A673 (cell line): ENCODE measurements around the gene OXSR1. TPM values are rescaled to one million over a fixed set of nuclear protein-coding genes. Genes with fewer than 3 reads are reported as not detected.
"Not testable (repeated sequence)": the region's sequence is repeated elsewhere in the genome, so short reads cannot be mapped to it uniquely, and the experiment has no call there.

Experiments used
- BruUV-seq: library from RNA; stranded (reverse); fragments of 400-500 nt; replicated peaks from 2 replicates; lab custom pipeline; 2021; lab: Mats Ljungman, UMichigan
- CTCF ChIA-PET: fragments of 300-600 bp; sonication (Branson Sonifier 250); formaldehyde crosslinking; loops from one replicate; lab custom pipeline; 2022; ENCODE audit warnings: antibody characterized with exemption; lab: Charles Lee
- POLR2A ChIA-PET: fragments of 300-600 bp; sonication (Branson Sonifier 250); formaldehyde crosslinking; loops from one replicate; lab custom pipeline; 2022; ENCODE audit warnings: antibody characterized with exemption; ENCODE audit not compliant: low non-redundant PET; lab: Charles Lee
- DNase-seq: peaks from one replicate; pipeline ENCODE4 v3.0.0-alpha.2; 2015; ENCODE audit warnings: low spot score
- H3K27ac ChIP-seq: fragments of 200-600 bp; sonication (generic); 2 replicates; pipeline ENCODE4 v1.5.1; 2016; ENCODE audit warnings: mixed run types, low read depth, mild to moderate bottlenecking, mixed read lengths, antibody characterized with exemption, low read length; ENCODE audit not compliant: poor library complexity, severe bottlenecking
- H3K27me3 ChIP-seq: fragments of 200-600 bp; sonication (generic); replicated peaks from 2 replicates; pipeline ENCODE4 v1.6.1; 2017; ENCODE audit warnings: mixed run types, low read depth, mild to moderate bottlenecking, mixed read lengths, antibody characterized with exemption, low read length; ENCODE audit not compliant: insufficient read depth, poor library complexity
- H3K36me3 ChIP-seq: fragments of 200-600 bp; sonication (generic); 2 replicates; pipeline ENCODE4 v1.6.1; 2016; ENCODE audit warnings: mixed run types, mild to moderate bottlenecking, mixed read lengths, antibody characterized with exemption, low read length; ENCODE audit not compliant: insufficient read depth, poor library complexity, severe bottlenecking
- H3K4me1 ChIP-seq: fragments of 200-600 bp; sonication (generic); 2 replicates; pipeline ENCODE4 v1.6.1; 2017; ENCODE audit warnings: mixed run types, mild to moderate bottlenecking, mixed read lengths, antibody characterized with exemption, low read length; ENCODE audit not compliant: insufficient read depth, poor library complexity, severe bottlenecking
- H3K4me3 ChIP-seq: fragments of 200-600 bp; sonication (generic); 2 replicates; pipeline ENCODE4 v1.5.1; 2016; ENCODE audit warnings: low read depth, mixed run types, mild to moderate bottlenecking, mixed read lengths, low read length; ENCODE audit not compliant: poor library complexity, severe bottlenecking
- H3K9me3 ChIP-seq: fragments of 200-600 bp; sonication (generic); 2 replicates; pipeline ENCODE4 v1.6.1; 2016; ENCODE audit warnings: mixed run types, low read depth, mild to moderate bottlenecking, mixed read lengths, antibody characterized with exemption, low read length; ENCODE audit not compliant: poor library complexity, severe bottlenecking
- CTCF ChIP-seq: fragments of 300-800, 200-600 bp; sonication (generic); conservative IDR thresholded peaks from 2 replicates; pipeline ENCODE4 v1.5.1; 2017; ENCODE audit warnings: low read depth, mild to moderate bottlenecking, antibody characterized with exemption, low read length, moderate library complexity, mixed read lengths
- EZH2 ChIP-seq: fragments of 200-600 bp; sonication (generic); IDR thresholded peaks from 2 replicates; pipeline ENCODE4 v1.6.1; 2017; ENCODE audit warnings: borderline replicate concordance, low read depth, mild to moderate bottlenecking, mixed read lengths, antibody characterized with exemption, low read length; ENCODE audit not compliant: poor library complexity, severe bottlenecking
- intact Hi-C: fragments of 100-400 bp; cut with micrococcal nuclease; formaldehyde crosslinking; loops from one replicate; pipeline ENCODE4 v1.10.0; 2022; ENCODE audit not compliant: unreplicated experiment
- total RNA-seq: library from RNA; stranded (reverse); gene quantifications from 2 replicates; pipeline ENCODE4 v1.2.3, GENCODE V29; 2021

The OXSR1 gene
- total RNA-seq, 1 experiment from 2014 or later, result 30.9 TPM

GRCh38 chr3:38177181-38177580 is 11.8 kb downstream of the OXSR1 start:
- no TSS peak for BruUV-seq
- H3K27ac ChIP-seq, result no peak overlapping the region
- DNase-seq, result no peak
- TF ChIP-seq EZH2, result no peak
- TF ChIP-seq CTCF, result no peak
- intact Hi-C loops, result no loop called here
- H3K4me1 ChIP-seq, result no peaks in the 10 kb centered on the region
- ChIA-PET POLR2A (no interaction called here), CTCF (no interaction called here)
- H3K27me3 ChIP-seq, result no peaks in the 10 kb centered on the region
- H3K9me3 ChIP-seq, result no peaks in the 10 kb centered on the region
- H3K4me3 ChIP-seq, result no peak overlapping the region
- no peaks in the 10 kb centered on the region for H3K36me3 ChIP-seq

- Histone ChIP-seq H3K36me3 (peaks cover 6% of the 10 kb centered on the region), H3K27ac (no peak overlapping the region), H3K9me3 (no peaks in the 10 kb centered on the region), H3K4me3 (no peak overlapping the region), H3K4me1 (no peaks in the 10 kb centered on the region), H3K27me3 (no peaks in the 10 kb centered on the region)
- no peak for DNase-seq
- intact Hi-C loops, result no loop called here
- no peak for TF ChIP-seq EZH2
- TF ChIP-seq CTCF, result no peak
- ChIA-PET POLR2A (no interaction called here), CTCF (no interaction called here)
- no TSS peak for BruUV-seq
Observed at GRCh38 chr3:38186781-38187180, 21.4 kb downstream of the OXSR1 start.

GRCh38 chr3:38190481-38190881 is 25.1 kb downstream of the OXSR1 start:
- TF ChIP-seq CTCF (no peak), EZH2 (no peak)
- H3K36me3 ChIP-seq, result peaks cover 3% of the 10 kb centered on the region

GRCh38 chr3:38202931-38203330 is 37.6 kb downstream of the OXSR1 start:
- H3K27ac ChIP-seq, H3K27me3 ChIP-seq, H3K4me1 ChIP-seq, BruUV-seq, DNase-seq, CTCF ChIA-PET, intact Hi-C loops, H3K36me3 ChIP-seq, POLR2A ChIA-PET, H3K4me3 ChIP-seq, H3K9me3 ChIP-seq: not testable (repeated sequence)

More at GRCh38 chr3:38190481-38190881, 25.1 kb downstream of the OXSR1 start:
- Histone ChIP-seq H3K27ac (no peak overlapping the region), H3K4me3 (no peak overlapping the region), H3K9me3 (no peaks in the 10 kb centered on the region), H3K27me3 (no peaks in the 10 kb centered on the region), H3K4me1 (no peaks in the 10 kb centered on the region)
- POLR2A ChIA-PET, result no interaction called here
- intact Hi-C loops, result no loop called here
- BruUV-seq, result no TSS peak
- CTCF ChIA-PET, result no interaction called here
- DNase-seq, result no peak
